Endothelial cell of umbilical vein (primary cell): ENCODE results near the gene F8.

ENCODE experiments used
- JUN ChIP-seq: IDR thresholded peaks from 2 replicates; pipeline ENCODE4 v1.6.1; 2011; ENCODE audit warnings: borderline replicate concordance, low read depth; ENCODE audit not compliant: insufficient read length, insufficient read depth
- MYC ChIP-seq: IDR thresholded peaks from one replicate; pipeline ENCODE4 v1.6.1; 2011; ENCODE audit warnings: mild to moderate bottlenecking, low read depth, low read length
- POLR2A ChIP-seq: IDR thresholded peaks from 2 replicates; pipeline ENCODE4 v1.6.1; 2012; ENCODE audit warnings: low read depth, mild to moderate bottlenecking, control low read depth, low read length
- POLR2AphosphoS5 ChIP-seq: IDR thresholded peaks from 2 replicates; pipeline ENCODE4 v1.6.1; 2012; ENCODE audit warnings: low read depth, mild to moderate bottlenecking, control low read depth, low read length, moderate library complexity; ENCODE audit not compliant: insufficient read depth
- TF ChIP-seq, protein P1 (sequence below), 2 donors: IDR thresholded peaks; 1 replicate in 1 of 2; 2 replicates in 1 of 2; pipeline ENCODE4 v1.5.1; 2011; ENCODE audit warnings: low read length in 2 of 2, mild to moderate bottlenecking in 2 of 2, moderate library complexity in 2 of 2, control low read depth in 1 of 2, inconsistent platforms in 1 of 2, low read depth in 1 of 2; ENCODE audit not compliant: insufficient read depth in 1 of 2; ENCODE audit errors: extremely low read depth in 1 of 2
- TF ChIP-seq, protein P2 (sequence below): IDR thresholded peaks from 2 replicates; pipeline ENCODE4 v1.6.1; 2011; ENCODE audit not compliant: insufficient read depth, insufficient read length

DNA sequence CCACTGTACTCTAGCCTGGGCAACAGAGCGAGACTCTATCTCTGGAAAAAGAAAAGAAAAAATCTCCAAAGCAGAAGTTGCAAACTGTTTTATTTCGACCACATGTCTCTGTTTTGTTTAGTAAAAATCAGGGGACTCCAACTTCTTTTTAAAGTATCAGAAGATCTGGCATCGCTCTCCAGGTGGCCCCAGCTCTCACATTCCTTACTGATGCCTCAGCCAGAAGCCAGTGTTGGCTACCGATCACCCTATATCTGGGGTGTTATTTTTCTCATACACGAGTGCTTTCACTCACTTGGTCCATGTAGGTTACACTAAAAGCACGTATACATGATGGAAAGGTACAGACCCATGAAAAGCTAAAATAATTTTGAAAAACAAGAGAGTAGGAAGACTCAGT is 225.5 kb downstream of the F8 start:
- TF ChIP-seq, protein P1, sequence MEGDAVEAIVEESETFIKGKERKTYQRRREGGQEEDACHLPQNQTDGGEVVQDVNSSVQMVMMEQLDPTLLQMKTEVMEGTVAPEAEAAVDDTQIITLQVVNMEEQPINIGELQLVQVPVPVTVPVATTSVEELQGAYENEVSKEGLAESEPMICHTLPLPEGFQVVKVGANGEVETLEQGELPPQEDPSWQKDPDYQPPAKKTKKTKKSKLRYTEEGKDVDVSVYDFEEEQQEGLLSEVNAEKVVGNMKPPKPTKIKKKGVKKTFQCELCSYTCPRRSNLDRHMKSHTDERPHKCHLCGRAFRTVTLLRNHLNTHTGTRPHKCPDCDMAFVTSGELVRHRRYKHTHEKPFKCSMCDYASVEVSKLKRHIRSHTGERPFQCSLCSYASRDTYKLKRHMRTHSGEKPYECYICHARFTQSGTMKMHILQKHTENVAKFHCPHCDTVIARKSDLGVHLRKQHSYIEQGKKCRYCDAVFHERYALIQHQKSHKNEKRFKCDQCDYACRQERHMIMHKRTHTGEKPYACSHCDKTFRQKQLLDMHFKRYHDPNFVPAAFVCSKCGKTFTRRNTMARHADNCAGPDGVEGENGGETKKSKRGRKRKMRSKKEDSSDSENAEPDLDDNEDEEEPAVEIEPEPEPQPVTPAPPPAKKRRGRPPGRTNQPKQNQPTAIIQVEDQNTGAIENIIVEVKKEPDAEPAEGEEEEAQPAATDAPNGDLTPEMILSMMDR (IDR thresholded peaks at IDR 0.05; ENCODE audit: extremely low read depth in 1 of 2, insufficient read depth in 1 of 2, low read depth in 1 of 2, low read length in 2 of 2): no peak
- no peak for TF ChIP-seq POLR2A
- TF ChIP-seq, protein P2, sequence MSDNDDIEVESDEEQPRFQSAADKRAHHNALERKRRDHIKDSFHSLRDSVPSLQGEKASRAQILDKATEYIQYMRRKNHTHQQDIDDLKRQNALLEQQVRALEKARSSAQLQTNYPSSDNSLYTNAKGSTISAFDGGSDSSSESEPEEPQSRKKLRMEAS: no peak
- no peak for TF ChIP-seq POLR2AphosphoS5
- no peak for TF ChIP-seq JUN
- no peak for TF ChIP-seq MYC
